Chondrocyte (in vitro differentiated cells): ENCODE results near the gene IMMP2L. TPM values are rescaled to one million over a fixed set of nuclear protein-coding genes. Genes with fewer than 3 reads are reported as not detected.

Experiments used
- DNase-seq: peaks from one replicate; pipeline ENCODE4 v3.0.0; 2021; ENCODE audit warnings: mixed read lengths, low spot score
- H3K27ac Mint-ChIP-seq: one replicate; pipeline ENCODE4 v1.8.0; 2021; ENCODE audit warnings: mild to moderate bottlenecking, moderate library complexity, mixed read lengths; ENCODE audit not compliant: unreplicated experiment
- H3K27me3 Mint-ChIP-seq: 2 replicates; pipeline ENCODE4 v1.8.0; 2021; ENCODE audit warnings: low read depth, mixed read lengths
- H3K36me3 Mint-ChIP-seq: 2 replicates; pipeline ENCODE4 v1.8.0; 2021; ENCODE audit warnings: low read depth, mixed read lengths
- H3K4me1 Mint-ChIP-seq: 2 replicates; pipeline ENCODE4 v1.8.0; 2021; ENCODE audit warnings: low read depth, mild to moderate bottlenecking, mixed read lengths
- H3K4me3 Mint-ChIP-seq: one replicate; pipeline ENCODE4 v1.8.0; 2021; ENCODE audit warnings: mild to moderate bottlenecking, moderate library complexity, mixed read lengths; ENCODE audit not compliant: unreplicated experiment
- H3K9me3 Mint-ChIP-seq: 2 replicates; pipeline ENCODE4 v1.8.0; 2021; ENCODE audit warnings: low read depth, mixed read lengths
- total RNA-seq: library from RNA; stranded (reverse); gene quantifications from 3 replicates; pipeline ENCODE4 v1.2.1, GENCODE V29; 2021
- TF ChIP-seq, protein P1 (sequence below): fragments of 200-600 bp; sonication (generic); IDR thresholded peaks from 2 replicates; pipeline ENCODE4 v1.5.0; 2021; ENCODE audit warnings: antibody characterized with exemption, mild to moderate bottlenecking, moderate library complexity

The IMMP2L gene
- total RNA-seq, 1 donor from 2014 or later: 6.1 TPM

DNA sequence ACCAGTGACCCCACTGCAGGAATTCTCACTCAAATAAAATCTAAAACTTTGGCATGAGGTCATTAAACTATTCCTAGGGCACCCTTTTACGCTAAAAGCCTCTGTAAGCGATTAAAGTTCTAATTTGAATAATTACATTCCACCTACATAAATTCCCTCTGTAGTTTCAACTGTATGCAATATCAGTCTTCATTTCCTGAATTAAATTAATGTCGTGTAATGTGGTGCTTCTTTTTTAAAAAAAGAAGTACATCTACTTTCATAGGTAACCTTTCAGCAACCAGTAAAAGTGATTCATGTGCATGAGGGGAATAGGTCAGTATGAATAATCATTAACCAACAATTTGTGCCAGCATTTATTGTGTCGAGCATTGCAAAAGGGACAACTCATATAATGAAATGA is 44.7 kb downstream of the IMMP2L start:
- no peak overlapping the region for H3K27ac Mint-ChIP-seq
- DNase-seq: no peak
- no peaks in the 10 kb centered on the region for H3K27me3 Mint-ChIP-seq
- H3K4me1 Mint-ChIP-seq: no peaks in the 10 kb centered on the region
- H3K9me3 Mint-ChIP-seq: peaks cover 19% of the 10 kb centered on the region
- H3K4me3 Mint-ChIP-seq: no peak overlapping the region
- H3K36me3 Mint-ChIP-seq: peaks cover 6% of the 10 kb centered on the region
- TF ChIP-seq, protein P1, sequence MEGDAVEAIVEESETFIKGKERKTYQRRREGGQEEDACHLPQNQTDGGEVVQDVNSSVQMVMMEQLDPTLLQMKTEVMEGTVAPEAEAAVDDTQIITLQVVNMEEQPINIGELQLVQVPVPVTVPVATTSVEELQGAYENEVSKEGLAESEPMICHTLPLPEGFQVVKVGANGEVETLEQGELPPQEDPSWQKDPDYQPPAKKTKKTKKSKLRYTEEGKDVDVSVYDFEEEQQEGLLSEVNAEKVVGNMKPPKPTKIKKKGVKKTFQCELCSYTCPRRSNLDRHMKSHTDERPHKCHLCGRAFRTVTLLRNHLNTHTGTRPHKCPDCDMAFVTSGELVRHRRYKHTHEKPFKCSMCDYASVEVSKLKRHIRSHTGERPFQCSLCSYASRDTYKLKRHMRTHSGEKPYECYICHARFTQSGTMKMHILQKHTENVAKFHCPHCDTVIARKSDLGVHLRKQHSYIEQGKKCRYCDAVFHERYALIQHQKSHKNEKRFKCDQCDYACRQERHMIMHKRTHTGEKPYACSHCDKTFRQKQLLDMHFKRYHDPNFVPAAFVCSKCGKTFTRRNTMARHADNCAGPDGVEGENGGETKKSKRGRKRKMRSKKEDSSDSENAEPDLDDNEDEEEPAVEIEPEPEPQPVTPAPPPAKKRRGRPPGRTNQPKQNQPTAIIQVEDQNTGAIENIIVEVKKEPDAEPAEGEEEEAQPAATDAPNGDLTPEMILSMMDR: no peak

DNA sequence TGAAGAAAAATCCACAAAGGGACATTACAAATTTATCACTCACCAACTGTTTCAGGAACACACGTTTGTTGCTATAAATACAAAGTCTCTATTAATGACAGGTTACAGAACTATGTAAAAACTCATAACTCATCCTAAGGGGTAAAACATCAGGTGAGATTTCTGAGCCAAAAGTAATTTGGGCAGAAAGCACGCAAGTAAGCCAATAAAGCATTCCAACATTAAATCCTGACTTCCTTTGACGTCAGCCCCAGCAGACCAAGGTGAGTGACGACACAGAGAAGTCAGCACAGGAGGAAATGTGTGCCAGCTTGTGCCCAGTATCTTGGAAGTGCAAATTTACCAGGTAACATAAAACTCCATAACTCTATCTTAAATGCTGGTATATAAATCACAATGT is 45.7 kb downstream of the IMMP2L start:
- peaks cover 5% of the 10 kb centered on the region for H3K36me3 Mint-ChIP-seq
- H3K27me3 Mint-ChIP-seq: no peaks in the 10 kb centered on the region
- H3K9me3 Mint-ChIP-seq: peaks cover 14% of the 10 kb centered on the region
- no peak overlapping the region for H3K27ac Mint-ChIP-seq
- DNase-seq: no peak
- TF ChIP-seq, protein P1: no peak
- H3K4me3 Mint-ChIP-seq: no peak overlapping the region
- H3K4me1 Mint-ChIP-seq: no peaks in the 10 kb centered on the region

DNA sequence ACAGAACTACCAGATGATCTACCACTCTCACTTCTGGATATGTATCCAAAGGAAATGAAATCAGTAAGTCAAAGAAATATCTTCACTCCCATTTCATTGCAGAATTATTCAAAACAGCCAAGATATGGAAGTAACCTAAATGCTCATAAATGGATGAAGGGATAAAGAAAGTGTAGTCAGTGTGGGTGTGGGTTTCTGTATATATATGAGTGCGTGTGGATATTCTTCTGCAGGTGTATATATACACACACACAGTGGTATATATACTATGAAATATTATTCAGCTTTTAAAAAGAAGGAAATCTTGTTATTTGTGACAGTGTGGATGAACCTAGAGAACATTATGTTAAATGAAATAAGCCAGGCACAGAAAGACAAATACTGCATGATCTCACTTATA is 48.7 kb downstream of the IMMP2L start:
- TF ChIP-seq, protein P1: no peak
- no peak for DNase-seq
- H3K36me3 Mint-ChIP-seq: no peaks in the 10 kb centered on the region
- H3K27me3 Mint-ChIP-seq: no peaks in the 10 kb centered on the region
- H3K4me3 Mint-ChIP-seq: no peak overlapping the region
- no peak overlapping the region for H3K27ac Mint-ChIP-seq
- no peaks in the 10 kb centered on the region for H3K4me1 Mint-ChIP-seq
- H3K9me3 Mint-ChIP-seq: peaks cover 6% of the 10 kb centered on the region

DNA sequence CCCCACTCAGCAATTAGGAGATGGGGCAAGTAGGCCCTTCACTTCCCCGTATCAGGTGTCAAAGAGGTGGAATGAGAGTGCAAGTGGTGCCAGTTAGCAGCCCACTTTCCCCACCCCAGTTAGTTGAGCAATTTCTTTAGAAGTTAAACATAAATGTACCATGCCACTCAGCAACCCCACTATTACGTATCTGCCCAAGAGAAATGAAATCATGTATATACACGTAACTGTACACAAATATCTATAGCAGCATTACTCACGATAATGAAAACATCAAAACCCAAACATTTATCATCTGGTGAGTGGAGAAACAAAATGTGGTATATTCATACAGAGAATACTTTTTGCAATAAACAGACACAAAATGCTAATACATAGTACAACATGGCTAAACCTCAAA is 50.4 kb downstream of the IMMP2L start:
- no peaks in the 10 kb centered on the region for H3K27me3 Mint-ChIP-seq
- peaks cover 6% of the 10 kb centered on the region for H3K9me3 Mint-ChIP-seq
- H3K4me3 Mint-ChIP-seq: no peak overlapping the region

DNA sequence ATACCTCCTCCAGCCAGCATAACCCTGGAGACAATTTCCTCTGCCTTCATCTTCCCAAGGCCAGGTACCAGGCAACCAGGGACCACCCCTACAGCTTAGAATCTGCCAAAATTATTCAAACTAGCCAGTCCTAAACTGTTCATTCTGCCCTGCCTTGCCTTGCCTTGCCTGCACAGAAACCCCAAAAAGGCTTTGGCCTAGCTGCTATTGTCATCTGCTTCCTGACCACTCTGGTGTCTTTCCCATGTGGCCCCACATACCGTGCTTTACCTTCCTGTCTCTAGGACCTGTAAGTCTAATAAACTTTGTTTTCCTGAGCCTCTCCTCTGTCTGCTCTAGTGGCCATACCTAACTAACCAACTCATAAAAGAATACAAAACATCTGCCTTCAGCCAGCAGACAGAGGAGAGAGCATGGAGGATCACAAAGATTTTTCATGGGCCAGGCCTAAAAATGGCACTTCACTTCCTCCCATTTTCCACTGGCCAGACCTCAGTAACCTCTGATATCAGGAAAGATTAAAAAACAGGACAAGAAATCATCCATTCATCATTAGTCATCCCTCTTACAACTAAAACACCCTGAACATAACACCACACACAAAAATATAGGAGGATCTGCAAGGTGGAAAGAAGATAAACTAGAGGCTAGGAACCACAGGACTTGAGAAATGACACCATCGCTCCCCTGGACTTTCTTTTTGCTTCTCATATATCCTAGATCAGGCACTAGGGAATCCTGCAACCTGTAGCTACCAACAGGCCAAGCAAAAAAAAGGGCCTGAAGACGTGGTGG is 51.5 kb downstream of the IMMP2L start:
- no peak for DNase-seq
- H3K27me3 Mint-ChIP-seq: no peaks in the 10 kb centered on the region
- TF ChIP-seq, protein P1: no peak
- H3K36me3 Mint-ChIP-seq: no peaks in the 10 kb centered on the region
- no peak overlapping the region for H3K4me3 Mint-ChIP-seq
- H3K27ac Mint-ChIP-seq: no peak overlapping the region
- peaks cover 6% of the 10 kb centered on the region for H3K9me3 Mint-ChIP-seq
- H3K4me1 Mint-ChIP-seq: no peaks in the 10 kb centered on the region

More for the DNA sequence above, 50.4 kb downstream of the IMMP2L start:
- TF ChIP-seq, protein P1: no peak
- no peaks in the 10 kb centered on the region for H3K36me3 Mint-ChIP-seq
- no peak overlapping the region for H3K27ac Mint-ChIP-seq
- H3K4me1 Mint-ChIP-seq: no peaks in the 10 kb centered on the region
- DNase-seq: no peak
